GOT3 (cell line): ENCODE data around the gene SMARCA5.

ENCODE experiments used
- DNase-seq: peaks from one replicate; lab custom pipeline; 2025; ENCODE audit warnings: mixed read lengths; lab: John Stamatoyannopoulos, UW

The SMARCA5 gene

GRCh38 chr4:143538979-143539669, 25.6 kb downstream of the SMARCA5 start:
- no peak for DNase-seq

GRCh38 chr4:143539670-143540023, 26.1 kb downstream of the SMARCA5 start:
- no peak for DNase-seq

GRCh38 chr4:143549928-143550327, 36.4 kb downstream of the SMARCA5 start:
- DNase-seq = no peak

GRCh38 chr4:143554728-143555597, 41.5 kb downstream of the SMARCA5 start:
- DNase-seq = no peak

GRCh38 chr4:143555676-143556075, 42.2 kb downstream of the SMARCA5 start:
- no peak for DNase-seq

GRCh38 chr4:143558286-143558685, 44.8 kb downstream of the SMARCA5 start:
- DNase-seq = no peak

GRCh38 chr4:143558823-143559756, 45.6 kb downstream of the SMARCA5 start:
- no peak for DNase-seq

GRCh38 chr4:143559757-143560147, 46.2 kb downstream of the SMARCA5 start:
- no peak for DNase-seq

- DNase-seq = no peak
Observed at GRCh38 chr4:143564472-143564871, 51.0 kb downstream of the SMARCA5 start.

- no peak for DNase-seq
Observed at GRCh38 chr4:143575331-143575730, 61.8 kb downstream of the SMARCA5 start.

- no peak for DNase-seq
Observed at GRCh38 chr4:143581331-143581946, 67.9 kb downstream of the SMARCA5 start.

GRCh38 chr4:143585548-143585947, 72.0 kb downstream of the SMARCA5 start:
- DNase-seq = no peak

- DNase-seq = no peak
Observed at GRCh38 chr4:143586080-143586479, 72.6 kb downstream of the SMARCA5 start.

- DNase-seq = no peak
Observed at GRCh38 chr4:143587703-143588102, 74.2 kb downstream of the SMARCA5 start.

- no peak for DNase-seq
Observed at GRCh38 chr4:143597276-143597675, 83.8 kb downstream of the SMARCA5 start.

- no peak for DNase-seq
Observed at GRCh38 chr4:143598816-143599215, 85.3 kb downstream of the SMARCA5 start.

GRCh38 chr4:143599827-143600226, 86.3 kb downstream of the SMARCA5 start:
- no peak for DNase-seq

- no peak for DNase-seq
Observed at GRCh38 chr4:143606480-143606879, 93.0 kb downstream of the SMARCA5 start.
